Keratinocyte (primary cell): Measurements from ENCODE around the gene RBM47. TPM values are rescaled to one million over a fixed set of nuclear protein-coding genes. Genes with fewer than 3 reads are reported as not detected.

Experiments used
- DNase-seq: peaks from one replicate; pipeline ENCODE4 v3.0.0-alpha.2; 2011; ENCODE audit warnings: low read depth, missing footprints, low spot score
- FAIRE-seq: peaks from 2 replicates; lab custom pipeline; 2011; peaks lifted over from hg19 to GRCh38; lab: Jason Lieb, UNC
- H2AFZ ChIP-seq: 2 replicates; pipeline ENCODE4 v1.6.0; 2012; ENCODE audit warnings: low read length, control low read depth, inconsistent platforms; ENCODE audit not compliant: control insufficient read depth
- H3K27ac ChIP-seq: 2 replicates; pipeline ENCODE4 v1.5.1; 2011; ENCODE audit warnings: low read length; ENCODE audit not compliant: control insufficient read depth, insufficient read depth
- H3K27me3 ChIP-seq: 3 replicates; pipeline ENCODE4 v1.6.0; 2011; ENCODE audit warnings: low read length; ENCODE audit not compliant: control insufficient read depth, insufficient read depth; ENCODE audit errors: extremely low read depth
- H3K36me3 ChIP-seq, 2 experiments: 2 replicates in 1 of 2; 3 replicates in 1 of 2; pipeline ENCODE4 v1.5.1; 2011; ENCODE audit warnings: low read length in 2 of 2, mild to moderate bottlenecking in 1 of 2; ENCODE audit not compliant: control insufficient read depth in 2 of 2, insufficient read depth in 2 of 2; ENCODE audit errors: extremely low read depth in 1 of 2
- H3K4me1 ChIP-seq: 3 replicates; pipeline ENCODE4 v1.5.1; 2011; ENCODE audit warnings: low read length; ENCODE audit not compliant: control insufficient read depth, insufficient read depth; ENCODE audit errors: extremely low read depth
- H3K4me2 ChIP-seq: 3 replicates; pipeline ENCODE4 v1.6.0; 2011; ENCODE audit warnings: low read depth, low read length; ENCODE audit not compliant: control insufficient read depth, insufficient read depth; ENCODE audit errors: extremely low read depth
- H3K4me3 ChIP-seq, 3 experiments: fragments of 200-600 bp in 1 of 3; sonication (generic) in 1 of 3; 2 replicates in 2 of 3; 3 replicates in 1 of 3; pipeline ENCODE4 v1.5.1; 2011 to 2016; ENCODE audit warnings: low read length in 3 of 3, mild to moderate bottlenecking in 3 of 3, control low read depth in 2 of 3, inconsistent platforms in 1 of 3, low read depth in 1 of 3, mixed read lengths in 1 of 3, mixed run types in 1 of 3, moderate library complexity in 1 of 3; ENCODE audit not compliant: control insufficient read depth in 2 of 3, insufficient read depth in 2 of 3; ENCODE audit errors: extremely low read depth in 1 of 3
- H3K79me2 ChIP-seq: 2 replicates; pipeline ENCODE4 v1.6.0; 2012; ENCODE audit warnings: low read length; ENCODE audit not compliant: control insufficient read depth, insufficient read depth
- H3K9ac ChIP-seq: 3 replicates; pipeline ENCODE4 v1.6.0; 2011; ENCODE audit warnings: low read length; ENCODE audit not compliant: control insufficient read depth, insufficient read depth; ENCODE audit errors: extremely low read depth
- H3K9me1 ChIP-seq: 3 replicates; pipeline ENCODE4 v1.6.0; 2011; ENCODE audit warnings: low read length; ENCODE audit not compliant: control insufficient read depth, insufficient read depth; ENCODE audit errors: extremely low read depth
- H3K9me3 ChIP-seq: 2 replicates; pipeline ENCODE4 v1.5.1; 2012; ENCODE audit warnings: low read depth, low read length; ENCODE audit not compliant: control insufficient read depth
- H4K20me1 ChIP-seq: 3 replicates; pipeline ENCODE4 v1.6.0; 2011; ENCODE audit warnings: low read length; ENCODE audit not compliant: control insufficient read depth, insufficient read depth; ENCODE audit errors: extremely low read depth
- CTCF ChIP-seq, 3 experiments: IDR thresholded peaks in 1 of 3; conservative IDR thresholded peaks in 1 of 3; optimal IDR thresholded peaks in 1 of 3; 2 replicates in 2 of 3; 3 replicates in 1 of 3; pipeline versions ENCODE3 to v1.5.1; 2011; ENCODE audit warnings: low read length in 3 of 3, mild to moderate bottlenecking in 3 of 3, moderate library complexity in 2 of 3, control low read depth in 1 of 3, inconsistent platforms in 1 of 3; ENCODE audit not compliant: insufficient read depth in 2 of 3; ENCODE audit errors: extremely low read depth in 1 of 3
- EZH2 ChIP-seq: IDR thresholded peaks from one replicate; pipeline ENCODE4 v1.6.1; 2012; ENCODE audit warnings: inconsistent platforms, mild to moderate bottlenecking, low read length, moderate library complexity
- dilution Hi-C: fragments of 300-500 bp; cut with MboI; formaldehyde crosslinking; loops from one replicate; pipeline ENCODE4 v1.7.0; 2020; ENCODE audit warnings: low sequenced_read_pairs; ENCODE audit not compliant: extremely low pct_ligation_motif_present
- polyA plus RNA-seq, 5 experiments: library from polyadenylated mRNA; depleted of rRNA in 3 of 5; stranded (reverse) in 3 of 5; stranded (forward) in 1 of 5; unstranded in 1 of 5; fragments of >200 nt; gene quantifications; 1 replicate in 1 of 5; 2 replicates in 3 of 5; 3 replicates in 1 of 5; pipeline versions ENCODE4 v1.2.1 to v1.2.3, GENCODE V29; 2011 to 2012; ENCODE audit warnings: missing spikeins in 2 of 5, low read depth in 1 of 5, low replicate concordance in 1 of 5

Gene RBM47
- polyA plus RNA-seq, 1 donor (not counting 4 experiments of a cell fraction or from before 2014, with no cell fraction given), result 6.9 TPM

GRCh38 chr4:40607221-40607620 lies 22.4 kb downstream of the RBM47 start:
- no peak overlapping the region for H3K27ac ChIP-seq
- FAIRE-seq, result no peak

GRCh38 chr4:40606239-40606767 lies 23.4 kb downstream of the RBM47 start:
- Histone ChIP-seq H3K27me3 (no peaks in the 10 kb centered on the region), H4K20me1 (no peaks in the 10 kb centered on the region), H3K27ac (no peak overlapping the region), H3K79me2 (no peaks in the 10 kb centered on the region), H3K9me3 (no peaks in the 10 kb centered on the region), H3K4me1 (no peaks in the 10 kb centered on the region), H3K9me1 (no peaks in the 10 kb centered on the region), H3K36me3 (no peaks in the 10 kb centered on the region), H3K4me2 (no peak overlapping the region), H2AFZ (no peak overlapping the region), H3K9ac (no peak overlapping the region), H3K4me3 (no peak overlapping the region)
- dilution Hi-C loops, result no loop called here
- no peak for FAIRE-seq
- no peak for DNase-seq
- TF ChIP-seq CTCF (optimal IDR thresholded peaks at IDR 0.05 in 1 of 3, IDR thresholded peaks at IDR 0.05 in 1 of 3, conservative IDR thresholded peaks at IDR 0.05 in 1 of 3; ENCODE audit: extremely low read depth in 1 of 3, insufficient read depth in 2 of 3, low read length in 3 of 3) (no peak), EZH2 (no peak)

More at GRCh38 chr4:40607221-40607620, 22.4 kb downstream of the RBM47 start:
- H3K27me3 ChIP-seq, result no peaks in the 10 kb centered on the region
- H3K4me1 ChIP-seq, result no peaks in the 10 kb centered on the region
- H4K20me1 ChIP-seq, result no peaks in the 10 kb centered on the region
- H3K36me3 ChIP-seq, result no peaks in the 10 kb centered on the region
- H3K9me3 ChIP-seq, result no peaks in the 10 kb centered on the region
- H3K9ac ChIP-seq, result no peak overlapping the region
- TF ChIP-seq CTCF (optimal IDR thresholded peaks at IDR 0.05 in 1 of 3, IDR thresholded peaks at IDR 0.05 in 1 of 3, conservative IDR thresholded peaks at IDR 0.05 in 1 of 3; ENCODE audit: extremely low read depth in 1 of 3, insufficient read depth in 2 of 3, low read length in 3 of 3), result no peak
- no peak for TF ChIP-seq EZH2
- H3K9me1 ChIP-seq, result no peaks in the 10 kb centered on the region
- no peak for DNase-seq
- H3K4me2 ChIP-seq, result no peak overlapping the region
- dilution Hi-C loops, result no loop called here
- H3K4me3 ChIP-seq, result no peak overlapping the region
- H2AFZ ChIP-seq, result no peak overlapping the region
- no peaks in the 10 kb centered on the region for H3K79me2 ChIP-seq
